ENCODE results near the gene MYL6. TPM values are rescaled to one million over a fixed set of nuclear protein-coding genes. Genes with fewer than 3 reads are reported as not detected.

MYL6 gene
- total and polyA plus RNA-seq, 2 donors (not counting 3 experiments of a cell fraction or from before 2014, with no cell fraction given), result 2,543 to 8,470 TPM

GRCh38 chr12:56110571-56110970, 47.6 kb upstream of the MYL6 start:
- Histone ChIP-seq H3K9ac (replicated peaks; ENCODE audit: extremely low read depth, insufficient read depth, low read length) (no peak overlapping the region), H3K9me1 (replicated peaks; ENCODE audit: control insufficient read depth, extremely low read depth, insufficient read depth, low read length) (no peaks in the 10 kb centered on the region), H3K4me1 (ENCODE audit: control insufficient read depth, extremely low read depth, insufficient read depth, low read length) (peaks cover 12% of the 10 kb centered on the region), H3K4me2 (ENCODE audit: insufficient read depth, low read length) (no peak overlapping the region), H3K4me3 (replicated peaks in 1 of 3; ENCODE audit: insufficient read depth in 1 of 3, low read depth in 1 of 3, low read length in 3 of 3) (no peak overlapping the region), H3K36me3 (ENCODE audit: control insufficient read depth in 2 of 2, extremely low read depth in 1 of 2, insufficient read depth in 2 of 2, low read length in 2 of 2) (peaks cover 26% of the 10 kb centered on the region in 2 experiments), H4K20me1 (replicated peaks; ENCODE audit: control insufficient read depth, extremely low read depth, insufficient read depth, low read length) (no peaks in the 10 kb centered on the region), H3K27me3 (ENCODE audit: control insufficient read depth in 2 of 2, insufficient read depth in 2 of 2, low read length in 2 of 2) (no peaks in the 10 kb centered on the region), H3K27ac (ENCODE audit: insufficient read depth, low read depth, low read length) (no peak overlapping the region), H3K79me2 (ENCODE audit: control insufficient read depth, insufficient read depth, low read length) (peaks cover 24% of the 10 kb centered on the region), H2AFZ (ENCODE audit: low read depth, low read length) (no peak overlapping the region), H3K9me3 (replicated peaks; ENCODE audit: control insufficient read depth, insufficient read depth, low read length) (no peaks in the 10 kb centered on the region)
- ChIA-PET CTCF (interaction anchor here (0.7 kb wide), 1 partner anchor 372 kb away, joined by 3 read pairs; no protein-coding TSS in a partner anchor), POLR2A (interaction anchor here (0.6 kb wide), 2 partner anchors 86 to 324 kb away, joined by 3 read pairs; no protein-coding TSS in a partner anchor)
- dilution Hi-C loops (cut with MboI; ENCODE audit: extremely low pct_ligation_motif_present, low sequenced_read_pairs) (no loop called here), intact Hi-C loops (cut with micrococcal nuclease) (no loop called here)
- no peak for TF ChIP-seq GATA2 (IDR thresholded peaks at IDR 0.05; ENCODE audit: insufficient read depth, insufficient read length, low read depth, low read length)
- TF ChIP-seq, protein P1, sequence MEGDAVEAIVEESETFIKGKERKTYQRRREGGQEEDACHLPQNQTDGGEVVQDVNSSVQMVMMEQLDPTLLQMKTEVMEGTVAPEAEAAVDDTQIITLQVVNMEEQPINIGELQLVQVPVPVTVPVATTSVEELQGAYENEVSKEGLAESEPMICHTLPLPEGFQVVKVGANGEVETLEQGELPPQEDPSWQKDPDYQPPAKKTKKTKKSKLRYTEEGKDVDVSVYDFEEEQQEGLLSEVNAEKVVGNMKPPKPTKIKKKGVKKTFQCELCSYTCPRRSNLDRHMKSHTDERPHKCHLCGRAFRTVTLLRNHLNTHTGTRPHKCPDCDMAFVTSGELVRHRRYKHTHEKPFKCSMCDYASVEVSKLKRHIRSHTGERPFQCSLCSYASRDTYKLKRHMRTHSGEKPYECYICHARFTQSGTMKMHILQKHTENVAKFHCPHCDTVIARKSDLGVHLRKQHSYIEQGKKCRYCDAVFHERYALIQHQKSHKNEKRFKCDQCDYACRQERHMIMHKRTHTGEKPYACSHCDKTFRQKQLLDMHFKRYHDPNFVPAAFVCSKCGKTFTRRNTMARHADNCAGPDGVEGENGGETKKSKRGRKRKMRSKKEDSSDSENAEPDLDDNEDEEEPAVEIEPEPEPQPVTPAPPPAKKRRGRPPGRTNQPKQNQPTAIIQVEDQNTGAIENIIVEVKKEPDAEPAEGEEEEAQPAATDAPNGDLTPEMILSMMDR (IDR thresholded peaks at IDR 0.05; ENCODE audit: extremely low read depth in 1 of 2, insufficient read depth in 1 of 2, low read depth in 1 of 2, low read length in 2 of 2), result no peak
- TF ChIP-seq FOS (IDR thresholded peaks at IDR 0.05; ENCODE audit: borderline replicate concordance, insufficient read depth, low read length), result no peak
- TF ChIP-seq MAX (IDR thresholded peaks at IDR 0.05; ENCODE audit: insufficient read depth, insufficient read length), result no peak
- TF ChIP-seq MYC (IDR thresholded peaks at IDR 0.05; ENCODE audit: low read depth, low read length), result no peak
- TF ChIP-seq POLR2A (IDR thresholded peaks at IDR 0.05; ENCODE audit: low read depth, low read length), result no peak
- TF ChIP-seq POLR2AphosphoS5 (IDR thresholded peaks at IDR 0.05; ENCODE audit: insufficient read depth, low read depth, low read length), result no peak
- TF ChIP-seq JUN (IDR thresholded peaks at IDR 0.05; ENCODE audit: borderline replicate concordance, insufficient read depth, insufficient read length, low read depth), result no peak
- no peak for TF ChIP-seq EZH2 (IDR thresholded peaks at IDR 0.05; ENCODE audit: borderline replicate concordance, low read depth, low read length, severe bottlenecking)
- DNase-seq (ENCODE audit: low read depth, low spot score) (no peak), FAIRE-seq (no peak)
- no TSS peak for BruUV-seq (replicated peaks)
